Muscle of arm (tissue), 12 donors: ENCODE data around the gene ADARB2. TPM values are rescaled to one million over a fixed set of nuclear protein-coding genes. Genes with fewer than 3 reads are reported as not detected.

Source experiments
- DNase-seq: peaks from one replicate; pipeline ENCODE4 v3.0.0-alpha.2; 2013
- polyA plus RNA-seq, 12 donors: library from polyadenylated mRNA; unstranded; fragments of 120-200 nt; gene quantifications; one replicate each; pipeline ENCODE4 v1.2.1, GENCODE V29; 2013; ENCODE audit not compliant: insufficient read length in 12 of 12

Gene ADARB2
- polyA plus RNA-seq, 12 donors = 0.07 to 0.48 (median 0.32) TPM; not detected in 2

- no peak for DNase-seq
These were observed 50.9 kb downstream of the ADARB2 start for GRCh38 chr10:1686491-1686749.

GRCh38 chr10:1685699-1686490, 51.4 kb downstream of the ADARB2 start:
- DNase-seq = no peak

GRCh38 chr10:1684991-1685390, 52.3 kb downstream of the ADARB2 start:
- no peak for DNase-seq

DNA sequence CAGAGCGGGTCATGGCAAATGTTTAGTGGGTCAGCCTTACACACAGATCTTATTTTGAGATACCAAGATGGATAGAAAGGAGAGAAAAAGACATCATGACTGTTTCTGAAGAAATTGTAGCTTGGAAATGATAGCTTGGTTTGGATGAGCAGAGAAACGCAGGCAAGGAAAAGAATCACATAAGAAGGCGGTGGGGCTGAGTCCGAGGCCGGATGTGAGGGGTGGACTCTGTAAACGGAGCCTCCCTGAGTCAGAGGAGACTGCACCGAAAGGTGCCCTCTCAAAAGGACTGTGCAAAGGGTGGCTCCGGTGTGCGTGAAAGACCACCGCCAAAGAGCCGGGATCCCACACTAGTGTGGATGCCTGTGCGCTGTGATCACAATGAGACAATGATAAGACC, 53.7 kb downstream of the ADARB2 start:
- DNase-seq = no peak

DNA sequence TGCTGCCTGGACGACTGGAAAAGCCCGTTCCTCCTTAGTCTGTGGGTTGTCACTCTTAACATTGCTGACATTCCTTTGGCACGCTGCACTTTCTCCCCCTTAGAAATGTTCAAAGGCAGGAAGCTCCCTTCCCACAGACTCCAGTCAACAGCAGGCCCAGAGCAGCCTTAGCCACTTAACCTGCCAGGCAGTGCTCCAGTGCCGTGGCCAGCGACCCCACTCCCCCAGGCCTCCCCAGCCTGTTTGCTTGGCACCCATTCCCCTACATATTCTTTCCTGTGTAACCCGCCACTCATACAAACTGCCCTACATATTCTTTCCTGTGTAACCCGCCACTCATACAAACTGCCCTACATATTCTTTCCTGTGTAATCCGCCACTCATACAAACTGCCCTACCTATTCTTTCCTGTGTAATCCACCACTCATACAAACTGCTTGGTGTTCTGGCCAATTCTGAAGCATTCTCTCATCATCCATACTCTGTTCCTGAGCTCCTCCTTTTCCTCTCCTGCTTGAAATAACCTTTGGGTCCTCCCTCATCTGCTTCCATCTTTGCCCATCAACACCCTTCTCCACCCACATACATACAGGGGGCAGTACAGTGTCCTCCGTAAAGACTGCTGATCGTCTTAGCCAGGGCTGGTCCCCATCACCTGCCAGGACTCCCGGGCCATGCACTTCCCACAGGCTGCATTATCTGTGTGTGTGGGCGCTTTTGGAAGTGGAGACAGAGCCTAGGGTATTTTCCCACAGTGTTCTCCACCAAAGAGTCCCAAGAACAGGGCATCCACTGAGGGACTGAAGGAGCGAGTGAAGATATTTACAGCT, 57.3 kb downstream of the ADARB2 start:
- DNase-seq = no peak

DNA sequence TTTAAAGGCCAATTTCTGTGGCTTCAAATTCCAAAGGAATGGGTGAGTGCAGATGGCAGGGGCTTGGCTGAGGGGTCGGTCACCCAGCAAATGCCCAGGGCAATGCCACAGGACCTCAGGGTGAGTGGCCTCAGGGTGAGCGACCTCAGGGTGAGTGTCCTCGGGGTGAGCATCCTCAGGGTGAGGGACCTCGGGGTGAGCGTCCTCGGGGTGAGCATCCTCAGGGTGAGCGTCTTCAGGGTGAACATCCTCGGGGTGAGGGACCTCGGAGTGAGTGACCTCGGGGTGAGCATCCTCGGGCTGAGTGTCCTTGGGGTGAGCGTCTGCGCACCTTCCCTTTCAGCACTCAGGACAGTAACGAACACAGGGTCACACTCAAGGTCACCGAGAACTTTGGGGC, 59.2 kb downstream of the ADARB2 start:
- no peak for DNase-seq

GRCh38 chr10:1677307-1677939, 59.9 kb downstream of the ADARB2 start:
- DNase-seq = no peak

- no peak for DNase-seq
These were observed 62.8 kb downstream of the ADARB2 start for GRCh38 chr10:1674501-1674900.

- DNase-seq = no peak
These were observed 63.6 kb downstream of the ADARB2 start for GRCh38 chr10:1673568-1674345.

- no peak for DNase-seq
These were observed 65.1 kb downstream of the ADARB2 start for GRCh38 chr10:1672001-1672781.

DNA sequence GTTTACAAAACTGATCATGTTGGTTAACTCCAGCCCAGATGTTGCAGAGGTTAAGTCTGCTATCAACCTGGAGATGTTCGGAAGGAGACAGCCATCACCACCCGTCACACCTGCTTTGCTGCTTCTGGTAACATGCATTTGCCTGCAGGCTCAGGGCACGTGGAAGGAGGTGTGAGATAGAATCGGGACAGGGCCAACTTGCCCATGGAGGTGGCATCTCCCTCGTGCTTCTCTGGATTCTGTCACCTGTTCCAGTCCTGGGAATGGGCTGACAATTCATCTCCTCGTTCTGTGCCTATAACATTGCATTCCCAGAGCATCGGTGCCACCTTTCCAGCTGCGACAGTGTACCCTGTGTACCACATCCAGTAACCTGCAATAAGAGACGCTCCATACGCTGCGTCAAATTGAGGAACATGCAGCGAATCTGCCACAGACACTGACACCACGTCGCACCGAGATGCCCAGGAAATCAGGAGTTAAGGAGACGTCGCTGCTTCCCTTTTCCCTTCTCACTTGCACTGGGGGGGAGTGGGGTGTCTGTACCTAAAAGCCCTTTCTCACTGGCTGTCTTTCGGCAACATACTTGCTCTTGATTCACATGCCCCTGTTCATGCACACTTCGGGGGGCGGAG, 65.8 kb downstream of the ADARB2 start:
- DNase-seq = no peak

DNA sequence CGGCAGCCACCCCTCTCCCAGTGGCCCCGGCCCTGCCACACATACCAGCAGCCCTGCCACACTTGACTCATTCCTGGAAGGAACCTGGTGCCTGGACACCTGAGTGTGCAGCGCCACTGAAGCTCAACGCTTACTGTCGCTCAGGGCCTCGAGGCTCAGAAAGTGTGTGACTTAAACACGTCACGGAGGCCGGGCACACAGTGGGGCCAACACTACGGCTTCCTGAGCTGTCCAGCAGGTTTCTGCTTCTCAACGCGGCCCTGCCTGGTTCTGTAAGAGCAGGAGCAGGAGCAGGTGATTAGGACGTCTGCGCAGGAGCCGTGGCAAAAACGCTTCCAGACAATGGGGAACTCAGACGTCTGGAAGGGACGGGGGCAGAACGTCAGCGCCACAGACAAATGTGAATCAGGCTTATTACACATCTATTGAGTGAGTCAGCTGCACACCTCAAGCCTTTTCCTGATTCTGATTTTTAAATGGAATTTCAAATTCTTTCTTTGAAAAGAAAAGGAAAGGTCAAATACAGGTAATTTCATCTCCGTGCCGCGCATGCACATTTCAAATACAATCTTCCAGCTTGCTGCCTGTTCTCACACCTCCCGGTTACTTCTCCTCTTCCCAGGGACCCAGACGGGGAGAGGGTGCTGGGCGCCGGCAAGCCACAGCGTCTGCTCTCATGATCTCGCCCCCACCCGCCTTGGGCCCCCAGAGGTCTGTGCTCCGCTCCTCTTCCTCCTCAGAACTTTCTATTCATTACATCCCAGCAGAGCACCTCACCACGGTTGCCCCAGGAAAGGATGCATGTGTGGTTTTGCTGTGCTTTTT, 66.6 kb downstream of the ADARB2 start:
- DNase-seq = no peak

- no peak for DNase-seq
These were observed 67.9 kb downstream of the ADARB2 start for GRCh38 chr10:1669433-1669832.

GRCh38 chr10:1668399-1668798, 68.9 kb downstream of the ADARB2 start:
- no peak for DNase-seq

- no peak for DNase-seq
These were observed 69.9 kb downstream of the ADARB2 start for GRCh38 chr10:1667392-1667791.

- no peak for DNase-seq
These were observed 71.2 kb downstream of the ADARB2 start for GRCh38 chr10:1666147-1666546.

GRCh38 chr10:1665681-1666080, 71.6 kb downstream of the ADARB2 start:
- DNase-seq = no peak

DNA sequence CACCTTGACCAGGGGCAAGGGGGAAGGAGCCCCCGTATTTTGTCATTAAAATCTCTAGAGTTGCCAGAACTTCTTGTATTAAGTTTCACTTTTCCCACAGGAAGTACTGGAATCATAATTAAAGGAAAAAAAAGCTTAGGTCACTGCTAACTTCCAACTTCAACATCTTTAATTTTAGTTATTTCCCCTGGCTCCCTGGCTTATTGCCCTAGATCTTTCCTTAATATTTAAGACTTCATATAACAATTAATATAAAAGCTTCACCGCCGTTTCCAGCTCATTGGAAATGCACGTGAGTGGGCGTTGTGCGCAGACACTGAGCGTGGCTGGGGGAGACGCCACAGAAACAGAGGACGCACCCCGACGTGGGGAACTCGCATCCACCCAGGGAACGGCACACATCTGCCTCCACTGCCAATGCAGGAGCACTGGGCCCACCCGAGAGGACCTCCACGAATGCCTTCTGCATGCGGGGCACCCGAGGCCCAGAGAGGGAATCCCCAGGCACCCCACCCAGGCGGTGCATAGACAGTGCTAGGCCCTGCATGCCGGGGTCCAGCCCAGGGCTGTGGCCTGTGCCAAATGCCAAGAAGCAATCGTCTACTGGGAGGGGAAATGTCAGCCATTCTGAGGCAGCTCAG, 72.2 kb downstream of the ADARB2 start:
- DNase-seq = no peak

DNA sequence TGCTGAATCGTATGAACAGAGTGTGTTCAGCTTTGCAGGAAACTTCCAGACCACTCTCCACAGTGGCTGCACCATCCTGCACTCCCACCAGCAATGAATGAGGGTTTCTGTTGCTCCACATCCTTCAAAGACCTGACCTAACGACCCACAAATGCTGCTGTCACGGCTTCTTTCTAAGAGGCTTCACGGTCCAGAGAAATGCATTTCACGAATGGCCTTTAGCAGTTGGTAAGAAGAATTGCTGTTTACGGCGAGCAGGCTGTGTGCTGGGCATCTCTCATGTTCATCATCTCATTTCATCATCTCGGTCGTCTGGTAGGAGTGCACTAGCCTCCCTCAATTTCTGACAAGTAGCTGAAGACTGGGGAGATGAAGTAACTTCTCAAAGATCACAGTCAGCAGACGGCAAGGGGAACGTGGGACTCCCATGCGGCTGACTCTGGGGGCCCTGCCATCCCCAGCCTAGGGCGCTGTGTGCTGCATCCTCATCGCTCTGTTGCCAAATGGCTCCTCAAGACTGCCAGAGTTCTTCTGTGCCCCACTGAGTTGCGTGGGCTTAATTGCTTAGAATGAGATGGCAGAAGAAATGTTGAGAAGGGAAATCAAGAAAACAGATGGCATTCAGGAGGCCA, 72.9 kb downstream of the ADARB2 start:
- DNase-seq = no peak
